Gastroesophageal sphincter (tissue), 3 donors: ENCODE data around the gene LCMT1.

Experiments
- EP300 ChIP-seq: sonication (generic); formaldehyde crosslinking; IDR thresholded peaks from one replicate; pipeline ENCODE4 v1.6.1; 2017; ENCODE audit warnings: antibody characterized with exemption, mild to moderate bottlenecking
- POLR2A ChIP-seq, 2 donors: fragments of 450-650 bp; IDR thresholded peaks; one replicate each; pipeline ENCODE4 v1.6.1; 2017; ENCODE audit warnings: antibody characterized with exemption in 2 of 2, mild to moderate bottlenecking in 2 of 2, moderate library complexity in 1 of 2
- POLR2AphosphoS5 ChIP-seq: sonication (generic); formaldehyde crosslinking; IDR thresholded peaks from one replicate; pipeline ENCODE4 v1.6.1; 2017; ENCODE audit warnings: antibody characterized with exemption
- TF ChIP-seq, protein P1 (sequence below), 4 experiments: fragments of 200-600 bp in 2 of 4; fragments of 450-650 bp in 2 of 4; sonication (generic) in 1 of 4; IDR thresholded peaks; one replicate each; pipeline ENCODE4 v1.5.1; 2017 to 2019; ENCODE audit warnings: antibody characterized with exemption in 4 of 4, mild to moderate bottlenecking in 2 of 4, moderate library complexity in 2 of 4

DNA sequence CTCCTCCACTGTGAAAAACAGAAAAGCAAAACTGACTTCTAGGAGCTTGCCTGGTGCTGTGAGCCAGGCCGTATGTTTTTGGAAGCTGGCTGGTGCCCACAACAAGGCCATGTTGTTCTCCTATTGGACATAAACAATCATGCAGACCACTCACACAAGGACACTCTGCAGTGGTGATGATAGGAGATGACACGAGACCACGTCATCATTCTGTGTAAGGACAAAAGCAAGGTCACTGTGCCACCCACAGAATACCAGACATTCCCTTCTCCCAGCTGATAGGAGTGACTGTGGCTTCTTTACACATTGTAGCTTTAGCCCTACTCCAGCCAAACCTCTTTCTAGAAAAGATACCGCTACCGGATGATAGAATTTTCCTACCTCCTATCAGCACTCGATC is 47.7 kb upstream of the LCMT1 start:
- TF ChIP-seq EP300 (no peak), POLR2A (IDR thresholded peaks at IDR 0.05) (no peak), POLR2AphosphoS5 (no peak)
- TF ChIP-seq, protein P1, sequence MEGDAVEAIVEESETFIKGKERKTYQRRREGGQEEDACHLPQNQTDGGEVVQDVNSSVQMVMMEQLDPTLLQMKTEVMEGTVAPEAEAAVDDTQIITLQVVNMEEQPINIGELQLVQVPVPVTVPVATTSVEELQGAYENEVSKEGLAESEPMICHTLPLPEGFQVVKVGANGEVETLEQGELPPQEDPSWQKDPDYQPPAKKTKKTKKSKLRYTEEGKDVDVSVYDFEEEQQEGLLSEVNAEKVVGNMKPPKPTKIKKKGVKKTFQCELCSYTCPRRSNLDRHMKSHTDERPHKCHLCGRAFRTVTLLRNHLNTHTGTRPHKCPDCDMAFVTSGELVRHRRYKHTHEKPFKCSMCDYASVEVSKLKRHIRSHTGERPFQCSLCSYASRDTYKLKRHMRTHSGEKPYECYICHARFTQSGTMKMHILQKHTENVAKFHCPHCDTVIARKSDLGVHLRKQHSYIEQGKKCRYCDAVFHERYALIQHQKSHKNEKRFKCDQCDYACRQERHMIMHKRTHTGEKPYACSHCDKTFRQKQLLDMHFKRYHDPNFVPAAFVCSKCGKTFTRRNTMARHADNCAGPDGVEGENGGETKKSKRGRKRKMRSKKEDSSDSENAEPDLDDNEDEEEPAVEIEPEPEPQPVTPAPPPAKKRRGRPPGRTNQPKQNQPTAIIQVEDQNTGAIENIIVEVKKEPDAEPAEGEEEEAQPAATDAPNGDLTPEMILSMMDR (IDR thresholded peaks at IDR 0.05) = no peak
